GM23248 (cell line): ENCODE results near the gene ATP13A3. TPM values are rescaled to one million over a fixed set of nuclear protein-coding genes. Genes with fewer than 3 reads are reported as not detected.

Experiments used
- DNase-seq: peaks from one replicate; pipeline ENCODE4 v3.0.0-alpha.2; 2015
- H2AFZ ChIP-seq: fragments of 200-600 bp; sonication (generic); 2 replicates; pipeline ENCODE4 v1.6.1; 2016; ENCODE audit warnings: antibody characterized with exemption
- H3F3A ChIP-seq: fragments of 200-600 bp; sonication (generic); 2 replicates; pipeline ENCODE4 v1.6.1; 2016; ENCODE audit warnings: mild to moderate bottlenecking, antibody characterized with exemption, mixed run types; ENCODE audit not compliant: insufficient read depth
- H3K27ac ChIP-seq: fragments of 200-600 bp; sonication (generic); 2 replicates; pipeline ENCODE4 v1.5.1; 2016; ENCODE audit warnings: mild to moderate bottlenecking
- H3K27me3 ChIP-seq: fragments of 200-600 bp; sonication (generic); replicated peaks from 2 replicates; pipeline ENCODE4 v1.6.1; 2016; ENCODE audit warnings: mild to moderate bottlenecking; ENCODE audit not compliant: insufficient read depth
- H3K36me3 ChIP-seq: fragments of 200-600 bp; sonication (generic); 2 replicates; pipeline ENCODE4 v1.6.1; 2016; ENCODE audit warnings: low read depth, mild to moderate bottlenecking
- H3K4me1 ChIP-seq: fragments of 200-600 bp; sonication (generic); 2 replicates; pipeline ENCODE4 v1.6.1; 2016; ENCODE audit warnings: mild to moderate bottlenecking; ENCODE audit not compliant: insufficient read depth
- H3K4me2 ChIP-seq: fragments of 200-600 bp; sonication (generic); one replicate; pipeline ENCODE4 v1.6.1; 2016; ENCODE audit warnings: mild to moderate bottlenecking; ENCODE audit not compliant: unreplicated experiment
- H3K4me3 ChIP-seq: fragments of 200-600 bp; sonication (generic); 2 replicates; pipeline ENCODE4 v1.5.1; 2016; ENCODE audit warnings: mild to moderate bottlenecking
- H3K79me2 ChIP-seq: fragments of 200-600 bp; sonication (generic); 2 replicates; pipeline ENCODE4 v1.6.1; 2016; ENCODE audit warnings: mild to moderate bottlenecking; ENCODE audit not compliant: insufficient read depth
- H3K9ac ChIP-seq: fragments of 200-600 bp; sonication (generic); 2 replicates; pipeline ENCODE4 v1.6.1; 2016; ENCODE audit warnings: mild to moderate bottlenecking
- H3K9me2 ChIP-seq: fragments of 200-600 bp; sonication (generic); 2 replicates; pipeline ENCODE4 v1.6.1; 2016; ENCODE audit warnings: mixed run types, mild to moderate bottlenecking, moderate library complexity; ENCODE audit not compliant: insufficient read depth
- H3K9me3 ChIP-seq: fragments of 200-600 bp; sonication (generic); one replicate; pipeline ENCODE4 v1.6.1; 2017; ENCODE audit warnings: low read depth
- H4K20me1 ChIP-seq: fragments of 200-600 bp; sonication (generic); 2 replicates; pipeline ENCODE4 v1.6.0; 2016; ENCODE audit not compliant: insufficient read depth
- EZH2 ChIP-seq: fragments of 200-600 bp; sonication (generic); IDR thresholded peaks from 2 replicates; pipeline ENCODE4 v1.6.1; 2018; ENCODE audit warnings: antibody characterized with exemption, mild to moderate bottlenecking; ENCODE audit not compliant: insufficient read depth, poor library complexity, severe bottlenecking
- EZH2phosphoT487 ChIP-seq: fragments of 200-600 bp; sonication (generic); IDR thresholded peaks from 2 replicates; pipeline ENCODE4 v1.6.1; 2018; ENCODE audit warnings: antibody characterized with exemption, moderate library complexity, mild to moderate bottlenecking, low read depth; ENCODE audit not compliant: insufficient read depth
- WGBS, 2 experiments: methylation state at CpG; one replicate each; pipeline ENCODE4 v1.1.6; 2015 to 2017; ENCODE audit warnings: low lambda C conversion rate in 2 of 2, low coverage in 1 of 2; ENCODE audit errors: missing lambda C conversion rate in 2 of 2; 5-methylcytosine and 5-hydroxymethylcytosine counted together
- in situ Hi-C: fragments of 300-500 bp; cut with MboI; formaldehyde crosslinking; loops from 2 replicates; pipeline ENCODE4 v1.15.0; 2020
- polyA plus RNA-seq: library from polyadenylated mRNA; unstranded; fragments of >200 nt; fragmentation: Nextera tagmentation; extraction: Ambion mirVana; gene quantifications from 2 replicates; pipeline ENCODE4 v1.2.1, GENCODE V29; 2016
- total RNA-seq: library from RNA; depleted of rRNA; stranded (reverse); fragments of >200 nt; shearing (Covaris generic); gene quantifications from 2 replicates; pipeline ENCODE4 v1.2.3, GENCODE V29; 2014

Gene ATP13A3
- total and polyA plus RNA-seq, 2 experiments from 2014 or later, result 22.3 to 232 TPM

GRCh38 chr3:194404365-194405140 is 82.2 kb downstream of the ATP13A3 start:
- peak; percentile 74 for DNase-seq
- no peaks in the 10 kb centered on the region for H3K4me1 ChIP-seq
- no peaks in the 10 kb centered on the region for H4K20me1 ChIP-seq
- 32% methylated on average over 10 of the region's 10 CpGs for WGBS, 2 experiments
- H3K9ac ChIP-seq, result no peak overlapping the region
- no peak overlapping the region for H3K4me3 ChIP-seq
- H2AFZ ChIP-seq, result no peak overlapping the region
- in situ Hi-C loops, result loop anchor here (10.0 kb wide), 1 partner anchor 70 kb away; no protein-coding TSS in a partner anchor
- H3K9me2 ChIP-seq, result no peaks in the 10 kb centered on the region
- no peak for TF ChIP-seq EZH2
- no peak for TF ChIP-seq EZH2phosphoT487
- H3K9me3 ChIP-seq, result no peaks in the 10 kb centered on the region
- H3K27ac ChIP-seq, result no peak overlapping the region
- H3K79me2 ChIP-seq, result 0 out of 2 replicates have a peak, but pooled peaks cover 6% of the 10 kb centered on the region
- peaks cover 68% of the 10 kb centered on the region for H3F3A ChIP-seq
- H3K36me3 ChIP-seq, result peaks cover 65% of the 10 kb centered on the region
- no peaks in the 10 kb centered on the region for H3K27me3 ChIP-seq
- H3K4me2 ChIP-seq, result no peak overlapping the region

GRCh38 chr3:194401868-194402329 is 84.9 kb downstream of the ATP13A3 start:
- Histone ChIP-seq H3F3A (peaks cover 47% of the 10 kb centered on the region), H3K79me2 (0 out of 2 replicates have a peak, but pooled peaks cover 6% of the 10 kb centered on the region), H3K4me3 (no peak overlapping the region), H3K27ac (no peak overlapping the region), H3K4me1 (no peaks in the 10 kb centered on the region), H3K4me2 (no peak overlapping the region), H3K9me2 (no peaks in the 10 kb centered on the region), H2AFZ (no peak overlapping the region), H3K36me3 (peaks cover 42% of the 10 kb centered on the region), H3K27me3 (no peaks in the 10 kb centered on the region), H4K20me1 (no peaks in the 10 kb centered on the region), H3K9ac (no peak overlapping the region), H3K9me3 (no peaks in the 10 kb centered on the region)
- no peak for DNase-seq
- in situ Hi-C loops, result loop anchor here (10.0 kb wide), 1 partner anchor 67 kb away; no protein-coding TSS in a partner anchor
- 38 to 41% methylated on average over 8 of the region's 8 CpGs for WGBS, 2 experiments
- TF ChIP-seq EZH2 (no peak), EZH2phosphoT487 (no peak)

GRCh38 chr3:194401346-194401745 is 85.5 kb downstream of the ATP13A3 start:
- Histone ChIP-seq H2AFZ (no peak overlapping the region), H3F3A (peaks cover 42% of the 10 kb centered on the region), H4K20me1 (no peaks in the 10 kb centered on the region), H3K4me2 (no peak overlapping the region), H3K27ac (no peak overlapping the region), H3K9ac (no peak overlapping the region), H3K9me2 (no peaks in the 10 kb centered on the region), H3K36me3 (peaks cover 37% of the 10 kb centered on the region), H3K9me3 (no peaks in the 10 kb centered on the region), H3K4me1 (no peaks in the 10 kb centered on the region), H3K79me2 (0 out of 2 replicates have a peak, but pooled peaks cover 6% of the 10 kb centered on the region), H3K27me3 (no peaks in the 10 kb centered on the region), H3K4me3 (no peak overlapping the region)
- in situ Hi-C loops, result loop anchor here (10.0 kb wide), 1 partner anchor 67 kb away; no protein-coding TSS in a partner anchor
- TF ChIP-seq EZH2phosphoT487, result no peak
- no peak for TF ChIP-seq EZH2
- 92 to 95% methylated on average over 9 of the region's 9 CpGs for WGBS, 2 experiments
- no peak for DNase-seq

GRCh38 chr3:194399874-194400411 is 86.9 kb downstream of the ATP13A3 start:
- H3K4me1 ChIP-seq, result no peaks in the 10 kb centered on the region
- no peaks in the 10 kb centered on the region for H3K9me3 ChIP-seq
- no peak overlapping the region for H3K27ac ChIP-seq
- in situ Hi-C loops, result loop anchor here (10.0 kb wide), 1 partner anchor 65 kb away; no protein-coding TSS in a partner anchor
- no peaks in the 10 kb centered on the region for H3K27me3 ChIP-seq
- peaks cover 31% of the 10 kb centered on the region for H3F3A ChIP-seq
- 0 out of 2 replicates have a peak, but pooled peaks cover 6% of the 10 kb centered on the region for H3K79me2 ChIP-seq
- WGBS, 2 experiments, result 90 to 93% methylated on average over 15 of the region's 15 CpGs
- peaks cover 23% of the 10 kb centered on the region for H3K36me3 ChIP-seq
- H3K4me3 ChIP-seq, result no peak overlapping the region
- no peak for DNase-seq
- no peak overlapping the region for H3K9ac ChIP-seq
- H3K9me2 ChIP-seq, result no peaks in the 10 kb centered on the region
- H2AFZ ChIP-seq, result no peak overlapping the region
- TF ChIP-seq EZH2 (no peak), EZH2phosphoT487 (no peak)
- no peaks in the 10 kb centered on the region for H4K20me1 ChIP-seq
- H3K4me2 ChIP-seq, result no peak overlapping the region
